HepG2 (cell line): ENCODE data around the gene AFF1. TPM values are rescaled to one million over a fixed set of nuclear protein-coding genes. Genes with fewer than 3 reads are reported as not detected.

Experiments used
- ADNP ChIP-seq: sonication (generic); formaldehyde crosslinking; IDR thresholded peaks from 2 replicates; pipeline ENCODE4 v1.4.0; 2020; ENCODE audit warnings: missing genetic modification reagents
- CEBPG ChIP-seq: IDR thresholded peaks from 2 replicates; pipeline ENCODE4 v1.6.1; 2016
- ELF1 ChIP-seq: sonication (generic); formaldehyde crosslinking; IDR thresholded peaks from 2 replicates; pipeline ENCODE4 v1.4.0; 2020; ENCODE audit warnings: missing genetic modification reagents
- EP300 ChIP-seq, 3 experiments: sonication (generic) in 1 of 3; formaldehyde crosslinking in 1 of 3; IDR thresholded peaks; 2 replicates each; pipeline versions ENCODE4 v1.5.1 to v1.6.1; 2011 to 2020; ENCODE audit warnings: low read depth in 2 of 3, low read length in 2 of 3, borderline replicate concordance in 1 of 3, improper control_type of control experiment in 1 of 3, mild to moderate bottlenecking in 1 of 3, missing genetic modification reagents in 1 of 3, moderate library complexity in 1 of 3
- ETV5 ChIP-seq: IDR thresholded peaks from 2 replicates; pipeline ENCODE4 v1.6.1; 2018; ENCODE audit warnings: missing biosample characterization, missing genetic modification reagents, inconsistent platforms, borderline replicate concordance
- HIVEP1 ChIP-seq: sonication (generic); formaldehyde crosslinking; IDR thresholded peaks from 2 replicates; pipeline ENCODE4 v1.4.0; 2020; ENCODE audit warnings: mild to moderate bottlenecking, missing genetic modification reagents
- HMGA1 ChIP-seq: sonication (generic); formaldehyde crosslinking; conservative IDR thresholded peaks from 2 replicates; pipeline ENCODE4 v1.4.0; 2020; ENCODE audit warnings: missing genetic modification reagents
- MAFG ChIP-seq: sonication (generic); formaldehyde crosslinking; IDR thresholded peaks from 2 replicates; pipeline ENCODE4 v1.5.1; 2020; ENCODE audit warnings: mild to moderate bottlenecking, missing genetic modification reagents
- MTF2 ChIP-seq: sonication (generic); formaldehyde crosslinking; IDR thresholded peaks from 2 replicates; pipeline ENCODE4 v1.5.0; 2020; ENCODE audit warnings: missing genetic modification reagents, borderline replicate concordance
- ONECUT2 ChIP-seq: sonication (generic); formaldehyde crosslinking; IDR thresholded peaks from 2 replicates; pipeline ENCODE4 v1.4.0; 2020; ENCODE audit warnings: missing genetic modification reagents
- PCBP2 ChIP-seq: fragments of 200-400 bp; formaldehyde crosslinking; optimal IDR thresholded peaks from 2 replicates; pipeline ENCODE3; 2018; ENCODE audit warnings: low read length, low read depth; ENCODE audit not compliant: poor library complexity, severe bottlenecking
- SP1 ChIP-seq, 2 experiments: fragments of 450-650 bp in 1 of 2; sonication (generic) in 1 of 2; formaldehyde crosslinking in 1 of 2; IDR thresholded peaks; 2 replicates each; pipeline versions ENCODE4 v1.4.0 to v1.6.1; 2016 to 2020; ENCODE audit warnings: missing genetic modification reagents in 1 of 2
- SRSF9 ChIP-seq: fragments of 200-400 bp; formaldehyde crosslinking; IDR thresholded peaks from 2 replicates; pipeline ENCODE4 v1.6.1; 2018; ENCODE audit warnings: borderline replicate concordance, mild to moderate bottlenecking, low read depth, low read length; ENCODE audit not compliant: insufficient read depth, poor library complexity, severe bottlenecking
- TAF1 ChIP-seq: sonication (generic); formaldehyde crosslinking; IDR thresholded peaks from 2 replicates; pipeline ENCODE4 v1.4.0; 2020; ENCODE audit warnings: missing genetic modification reagents
- ZBTB7A ChIP-seq: sonication (generic); formaldehyde crosslinking; IDR thresholded peaks from 2 replicates; pipeline ENCODE4 v1.8.0; 2022; ENCODE audit warnings: mild to moderate bottlenecking, missing genetic modification reagents
- ZNF674 ChIP-seq: sonication (generic); formaldehyde crosslinking; IDR thresholded peaks from 2 replicates; pipeline ENCODE4 v1.5.0; 2020; ENCODE audit warnings: low read depth, mild to moderate bottlenecking, missing genetic modification reagents
- ZNF746 ChIP-seq: sonication (generic); formaldehyde crosslinking; IDR thresholded peaks from 2 replicates; pipeline ENCODE4 v1.8.0; 2022; ENCODE audit warnings: mild to moderate bottlenecking, missing genetic modification reagents
- ZNF83 ChIP-seq: sonication (generic); formaldehyde crosslinking; IDR thresholded peaks from 2 replicates; pipeline ENCODE4 v1.4.0; 2020; ENCODE audit warnings: missing genetic modification reagents, mild to moderate bottlenecking, borderline replicate concordance
- polyA plus RNA-seq, 8 experiments: library from polyadenylated mRNA; depleted of rRNA in 3 of 8; stranded (reverse) in 7 of 8; unstranded in 1 of 8; fragments of >200 nt; fragmentation: Illumina TruSeq in 4 of 8; extraction: Trizol in 4 of 8; gene quantifications; 2 replicates each; pipeline versions ENCODE4 v1.2.1 to v1.2.3, GENCODE V29; 2011 to 2016; ENCODE audit warnings: low read depth in 4 of 8, missing spikeins in 1 of 8, mixed read lengths in 1 of 8; ENCODE audit not compliant: insufficient read depth in 1 of 8
- total RNA-seq, 5 experiments: library from RNA; depleted of rRNA; stranded (reverse); fragments of >200 nt; fragmentation: Illumina TruSeq; extraction: Trizol; gene quantifications; 2 replicates each; pipeline ENCODE4 v1.2.3, GENCODE V29; 2016; ENCODE audit warnings: low read depth in 1 of 5
- TF ChIP-seq, protein P1 (sequence below): sonication (generic); formaldehyde crosslinking; IDR thresholded peaks from 2 replicates; pipeline ENCODE4 v1.5.0; 2020; ENCODE audit warnings: missing genetic modification reagents, mild to moderate bottlenecking, borderline replicate concordance
- TF ChIP-seq, protein P2 (sequence below): sonication (generic); formaldehyde crosslinking; conservative IDR thresholded peaks from 2 replicates; pipeline ENCODE4 v1.8.0; 2022; ENCODE audit warnings: mild to moderate bottlenecking, moderate library complexity, missing genetic modification reagents
- TF ChIP-seq, protein P3 (sequence below), 2 experiments: fragments of 450-650 bp in 1 of 2; sonication (generic) in 1 of 2; formaldehyde crosslinking; IDR thresholded peaks; 2 replicates each; pipeline versions ENCODE4 v1.5.0 to v1.8.0; 2020 to 2022; ENCODE audit warnings: mild to moderate bottlenecking in 1 of 2, missing genetic modification reagents in 1 of 2
- TF ChIP-seq, protein P4 (sequence below): IDR thresholded peaks from 2 replicates; pipeline ENCODE4 v1.6.1; 2018; ENCODE audit warnings: missing genetic modification reagents
- TF ChIP-seq, protein P5 (sequence below): sonication (generic); formaldehyde crosslinking; IDR thresholded peaks from 2 replicates; pipeline ENCODE4 v1.8.0; 2022; ENCODE audit warnings: missing genetic modification reagents, mild to moderate bottlenecking, borderline replicate concordance

Gene AFF1
- total and polyA plus RNA-seq, 2 of the 13 experiments (the other 11 are each of a cell fraction or from before 2014, with no cell fraction given): 15.5 to 15.9 TPM

DNA sequence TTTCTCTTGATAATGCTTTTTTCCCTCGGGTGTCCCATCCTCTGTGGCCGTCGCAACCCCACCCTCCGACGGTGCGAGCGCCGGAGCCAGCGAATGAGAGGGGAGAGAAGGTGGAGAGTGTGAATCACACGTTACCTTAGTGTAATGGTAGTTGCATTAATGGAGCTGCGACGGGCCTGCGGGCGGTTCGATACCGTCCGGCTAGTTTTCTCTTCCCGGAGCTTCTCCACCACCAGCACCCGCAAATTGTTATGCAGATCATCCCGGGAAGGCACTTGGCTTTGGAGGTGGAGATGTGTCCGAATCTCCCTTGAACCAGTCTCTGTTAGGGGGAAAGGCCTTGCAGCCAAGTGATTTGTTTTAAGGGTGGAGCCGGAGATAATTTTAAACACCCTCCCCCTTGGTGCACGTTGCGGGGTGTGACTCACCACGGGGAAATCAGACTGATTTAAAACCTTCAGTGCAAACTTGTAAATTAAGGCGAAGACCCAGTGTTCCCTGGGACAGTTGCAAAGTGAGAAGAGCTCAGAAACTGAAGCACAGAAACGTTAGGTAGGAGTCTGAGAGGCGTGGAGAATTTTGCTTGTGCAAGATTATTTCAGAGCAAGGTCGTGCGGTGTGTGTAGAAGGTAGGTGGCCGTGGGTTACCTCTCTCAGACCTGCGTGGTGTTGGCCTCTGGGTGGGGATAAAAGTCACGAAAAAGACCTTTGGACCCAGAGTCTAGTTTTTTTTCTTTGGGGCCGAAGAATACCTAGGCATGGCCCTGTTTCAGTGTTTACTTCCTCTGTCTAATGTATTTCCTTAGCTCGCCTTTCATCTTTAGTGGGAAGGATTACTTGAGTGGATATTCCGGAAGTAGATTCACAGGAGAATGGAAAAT, 1.3 kb downstream of the AFF1 start (continued):
- TF ChIP-seq ELF1 (CRISPR knock-in tag) (0 out of 2 replicates have a peak, but pooled peaks have one; percentile 26), HMGA1 (CRISPR knock-in tag) (no peak), HIVEP1 (CRISPR knock-in tag) (no peak), ZNF83 (CRISPR knock-in tag) (no peak), ETV5 (CRISPR knock-in tag) (peak; percentile 75; the same call in 1 of the 2 replicates), SP1 (IDR thresholded peaks at IDR 0.05) (no peak), SP1 (CRISPR knock-in tag; IDR thresholded peaks at IDR 0.05) (0 out of 2 replicates have a peak, but pooled peaks have one; percentile 6), ZNF674 (CRISPR knock-in tag) (no peak), MAFG (CRISPR knock-in tag) (no peak), ZNF746 (CRISPR knock-in tag) (no peak), TAF1 (CRISPR knock-in tag) (peak; percentile 59; the same call in 1 of the 2 replicates), MTF2 (CRISPR knock-in tag) (no peak), PCBP2 (no peak), SRSF9 (no peak), EP300 (IDR thresholded peaks at IDR 0.05; ENCODE audit: low read depth in 2 of 2, low read length in 2 of 2) (peak in 1 of 2 experiments; percentile 82; a peak in 2 of 4 replicates), EP300 (CRISPR knock-in tag; IDR thresholded peaks at IDR 0.05; ENCODE audit: borderline replicate concordance) (no peak), ZBTB7A (CRISPR knock-in tag) (no peak), ONECUT2 (no peak), CEBPG (CRISPR knock-in tag) (peak; percentile 11; the same call in 1 of the 2 replicates), ADNP (CRISPR knock-in tag) (no peak)
- TF ChIP-seq, protein P1, sequence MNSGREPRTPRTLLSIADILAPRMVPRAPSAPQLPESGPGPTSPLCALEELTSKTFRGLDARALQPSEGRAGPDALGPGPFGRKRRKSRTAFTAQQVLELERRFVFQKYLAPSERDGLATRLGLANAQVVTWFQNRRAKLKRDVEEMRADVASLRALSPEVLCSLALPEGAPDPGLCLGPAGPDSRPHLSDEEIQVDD (CRISPR knock-in tag): no peak
- TF ChIP-seq, protein P2, sequence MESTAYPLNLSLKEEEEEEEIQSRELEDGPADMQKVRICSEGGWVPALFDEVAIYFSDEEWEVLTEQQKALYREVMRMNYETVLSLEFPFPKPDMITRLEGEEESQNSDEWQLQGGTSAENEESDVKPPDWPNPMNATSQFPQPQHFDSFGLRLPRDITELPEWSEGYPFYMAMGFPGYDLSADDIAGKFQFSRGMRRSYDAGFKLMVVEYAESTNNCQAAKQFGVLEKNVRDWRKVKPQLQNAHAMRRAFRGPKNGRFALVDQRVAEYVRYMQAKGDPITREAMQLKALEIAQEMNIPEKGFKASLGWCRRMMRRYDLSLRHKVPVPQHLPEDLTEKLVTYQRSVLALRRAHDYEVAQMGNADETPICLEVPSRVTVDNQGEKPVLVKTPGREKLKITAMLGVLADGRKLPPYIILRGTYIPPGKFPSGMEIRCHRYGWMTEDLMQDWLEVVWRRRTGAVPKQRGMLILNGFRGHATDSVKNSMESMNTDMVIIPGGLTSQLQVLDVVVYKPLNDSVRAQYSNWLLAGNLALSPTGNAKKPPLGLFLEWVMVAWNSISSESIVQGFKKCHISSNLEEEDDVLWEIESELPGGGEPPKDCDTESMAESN: no peak
- TF ChIP-seq, protein P3, sequence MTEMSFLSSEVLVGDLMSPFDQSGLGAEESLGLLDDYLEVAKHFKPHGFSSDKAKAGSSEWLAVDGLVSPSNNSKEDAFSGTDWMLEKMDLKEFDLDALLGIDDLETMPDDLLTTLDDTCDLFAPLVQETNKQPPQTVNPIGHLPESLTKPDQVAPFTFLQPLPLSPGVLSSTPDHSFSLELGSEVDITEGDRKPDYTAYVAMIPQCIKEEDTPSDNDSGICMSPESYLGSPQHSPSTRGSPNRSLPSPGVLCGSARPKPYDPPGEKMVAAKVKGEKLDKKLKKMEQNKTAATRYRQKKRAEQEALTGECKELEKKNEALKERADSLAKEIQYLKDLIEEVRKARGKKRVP (CRISPR knock-in tag; IDR thresholded peaks at IDR 0.05): no peak
- TF ChIP-seq, protein P4, sequence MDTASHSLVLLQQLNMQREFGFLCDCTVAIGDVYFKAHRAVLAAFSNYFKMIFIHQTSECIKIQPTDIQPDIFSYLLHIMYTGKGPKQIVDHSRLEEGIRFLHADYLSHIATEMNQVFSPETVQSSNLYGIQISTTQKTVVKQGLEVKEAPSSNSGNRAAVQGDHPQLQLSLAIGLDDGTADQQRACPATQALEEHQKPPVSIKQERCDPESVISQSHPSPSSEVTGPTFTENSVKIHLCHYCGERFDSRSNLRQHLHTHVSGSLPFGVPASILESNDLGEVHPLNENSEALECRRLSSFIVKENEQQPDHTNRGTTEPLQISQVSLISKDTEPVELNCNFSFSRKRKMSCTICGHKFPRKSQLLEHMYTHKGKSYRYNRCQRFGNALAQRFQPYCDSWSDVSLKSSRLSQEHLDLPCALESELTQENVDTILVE (CRISPR knock-in tag): no peak; the same call in 1 of the 2 replicates
- TF ChIP-seq, protein P5, sequence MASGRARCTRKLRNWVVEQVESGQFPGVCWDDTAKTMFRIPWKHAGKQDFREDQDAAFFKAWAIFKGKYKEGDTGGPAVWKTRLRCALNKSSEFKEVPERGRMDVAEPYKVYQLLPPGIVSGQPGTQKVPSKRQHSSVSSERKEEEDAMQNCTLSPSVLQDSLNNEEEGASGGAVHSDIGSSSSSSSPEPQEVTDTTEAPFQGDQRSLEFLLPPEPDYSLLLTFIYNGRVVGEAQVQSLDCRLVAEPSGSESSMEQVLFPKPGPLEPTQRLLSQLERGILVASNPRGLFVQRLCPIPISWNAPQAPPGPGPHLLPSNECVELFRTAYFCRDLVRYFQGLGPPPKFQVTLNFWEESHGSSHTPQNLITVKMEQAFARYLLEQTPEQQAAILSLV (CRISPR knock-in tag): no peak
